HG02759 (cell line): ENCODE data around the gene MB.

ENCODE experiments used
- ATAC-seq: cut with Tn5 transposase; IDR thresholded peaks from one replicate; pipeline ENCODE4 v1.9.1; 2021; ENCODE audit warnings: mild to moderate bottlenecking, moderate library complexity; ENCODE audit not compliant: unreplicated experiment

Gene MB

GRCh38 chr22:35597692-35598395 lies 19.3 kb downstream of the MB start:
- ATAC-seq, result no peak

GRCh38 chr22:35596821-35597220 lies 20.3 kb downstream of the MB start:
- no peak for ATAC-seq

GRCh38 chr22:35594686-35595085 lies 22.4 kb downstream of the MB start:
- ATAC-seq, result no peak

GRCh38 chr22:35593891-35594470 lies 23.1 kb downstream of the MB start:
- no peak for ATAC-seq

- ATAC-seq, result no peak
Observed at GRCh38 chr22:35593071-35593890, 23.8 kb downstream of the MB start.

GRCh38 chr22:35592418-35592967 lies 24.6 kb downstream of the MB start:
- no peak for ATAC-seq

GRCh38 chr22:35591714-35592417 lies 25.3 kb downstream of the MB start:
- ATAC-seq, result no peak

GRCh38 chr22:35590634-35591295 lies 26.4 kb downstream of the MB start:
- no peak for ATAC-seq

GRCh38 chr22:35589756-35590093 lies 27.4 kb downstream of the MB start:
- ATAC-seq, result no peak

- ATAC-seq, result no peak
Observed at GRCh38 chr22:35589071-35589755, 27.9 kb downstream of the MB start.

- ATAC-seq, result no peak
Observed at GRCh38 chr22:35587896-35588295, 29.2 kb downstream of the MB start.

GRCh38 chr22:35587447-35587870 lies 29.7 kb downstream of the MB start:
- ATAC-seq, result no peak

GRCh38 chr22:35586771-35587170 lies 30.4 kb downstream of the MB start:
- ATAC-seq, result no peak

- no peak for ATAC-seq
Observed at GRCh38 chr22:35582861-35583670, 34.1 kb downstream of the MB start.

GRCh38 chr22:35582218-35582860 lies 34.8 kb downstream of the MB start:
- no peak for ATAC-seq

- no peak for ATAC-seq
Observed at GRCh38 chr22:35581023-35581413, 36.1 kb downstream of the MB start.

GRCh38 chr22:35580351-35581022 lies 36.6 kb downstream of the MB start:
- no peak for ATAC-seq
